Measurements from ENCODE around the gene WDFY4. TPM values are rescaled to one million over a fixed set of nuclear protein-coding genes. Genes with fewer than 3 reads are reported as not detected.

Gene WDFY4
- total RNA-seq, 4 donors from 2014 or later = 0.61 to 3.8 (median 0.88) TPM

- no peaks in the 10 kb centered on the region for H3K9me3 ChIP-seq
- no peak overlapping the region for H3K27ac ChIP-seq
- intact Hi-C loops (cut with DNase I) = no loop called here
- TF ChIP-seq POLR2A (IDR thresholded peaks at IDR 0.05) = no peak
- TF ChIP-seq, protein P1, sequence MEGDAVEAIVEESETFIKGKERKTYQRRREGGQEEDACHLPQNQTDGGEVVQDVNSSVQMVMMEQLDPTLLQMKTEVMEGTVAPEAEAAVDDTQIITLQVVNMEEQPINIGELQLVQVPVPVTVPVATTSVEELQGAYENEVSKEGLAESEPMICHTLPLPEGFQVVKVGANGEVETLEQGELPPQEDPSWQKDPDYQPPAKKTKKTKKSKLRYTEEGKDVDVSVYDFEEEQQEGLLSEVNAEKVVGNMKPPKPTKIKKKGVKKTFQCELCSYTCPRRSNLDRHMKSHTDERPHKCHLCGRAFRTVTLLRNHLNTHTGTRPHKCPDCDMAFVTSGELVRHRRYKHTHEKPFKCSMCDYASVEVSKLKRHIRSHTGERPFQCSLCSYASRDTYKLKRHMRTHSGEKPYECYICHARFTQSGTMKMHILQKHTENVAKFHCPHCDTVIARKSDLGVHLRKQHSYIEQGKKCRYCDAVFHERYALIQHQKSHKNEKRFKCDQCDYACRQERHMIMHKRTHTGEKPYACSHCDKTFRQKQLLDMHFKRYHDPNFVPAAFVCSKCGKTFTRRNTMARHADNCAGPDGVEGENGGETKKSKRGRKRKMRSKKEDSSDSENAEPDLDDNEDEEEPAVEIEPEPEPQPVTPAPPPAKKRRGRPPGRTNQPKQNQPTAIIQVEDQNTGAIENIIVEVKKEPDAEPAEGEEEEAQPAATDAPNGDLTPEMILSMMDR (IDR thresholded peaks at IDR 0.05) = no peak
- 78 to 80% methylated on average over 10 of the region's 10 CpGs for WGBS, 2 donors
- DNase-seq = no peak
- H3K36me3 ChIP-seq = no peaks in the 10 kb centered on the region
- H3K27me3 ChIP-seq = no peaks in the 10 kb centered on the region
- no peaks in the 10 kb centered on the region for H3K4me1 ChIP-seq
- no peak overlapping the region for H3K4me3 ChIP-seq
These were observed 87.4 kb downstream of the WDFY4 start for GRCh38 chr10:48772059-48772458.

- Histone ChIP-seq H3K27me3 (no peaks in the 10 kb centered on the region), H3K36me3 (no peaks in the 10 kb centered on the region), H3K4me3 (no peak overlapping the region), H3K9me3 (no peaks in the 10 kb centered on the region), H3K27ac (no peak overlapping the region), H3K4me1 (no peaks in the 10 kb centered on the region)
- TF ChIP-seq, protein P1 (IDR thresholded peaks at IDR 0.05) = no peak
- no peak for TF ChIP-seq POLR2A (IDR thresholded peaks at IDR 0.05)
- no peak for DNase-seq
- WGBS, 2 donors = 55 to 75% methylated on average over 2 of the region's 4 CpGs
- intact Hi-C loops (cut with DNase I) = no loop called here
These were observed 88.9 kb downstream of the WDFY4 start for GRCh38 chr10:48773580-48773979.

DNA sequence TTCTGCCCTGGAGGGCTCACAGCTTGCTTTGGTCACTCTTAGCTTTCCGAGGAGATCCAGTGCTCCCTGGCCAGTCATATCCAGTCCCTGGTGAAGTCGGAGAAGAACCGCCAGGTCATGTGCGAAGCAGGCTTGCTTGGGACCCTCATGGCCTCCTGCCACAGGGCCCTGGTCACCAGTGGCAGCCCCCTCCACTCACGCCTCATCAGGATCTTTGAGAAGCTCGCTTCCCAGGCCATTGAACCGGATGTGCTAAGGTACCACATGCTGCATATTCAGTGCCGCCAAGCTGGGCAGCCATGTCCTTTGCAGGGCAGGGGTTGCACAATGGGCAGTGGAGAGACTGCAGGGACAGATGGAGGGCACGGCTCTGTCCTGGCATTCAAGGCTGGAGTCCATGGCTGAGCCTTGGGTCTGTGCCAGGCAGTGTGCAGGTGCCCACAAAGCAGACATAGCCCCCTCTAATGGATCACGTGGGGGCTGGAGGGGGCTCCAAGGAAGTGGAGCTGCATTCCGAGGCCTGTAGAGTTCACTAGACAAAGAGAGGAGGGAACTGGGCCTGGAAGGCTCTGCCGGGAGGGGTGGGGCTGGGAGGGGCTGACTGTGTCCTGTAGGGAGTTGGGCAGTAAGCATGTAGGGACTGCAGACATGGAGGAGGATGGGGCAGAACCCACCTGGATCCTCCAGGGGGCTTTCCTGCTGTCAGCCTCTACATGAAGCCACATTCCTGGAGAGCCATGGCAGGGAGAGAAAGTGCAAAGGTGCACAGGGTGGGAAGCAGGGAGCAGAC lies 89.9 kb downstream of the WDFY4 start:
- no peaks in the 10 kb centered on the region for H3K36me3 ChIP-seq
- no peaks in the 10 kb centered on the region for H3K9me3 ChIP-seq
- 77 to 82% methylated on average over 5 to 6 of the region's 12 CpGs for WGBS, 2 donors
- DNase-seq = no peak
- TF ChIP-seq POLR2A (IDR thresholded peaks at IDR 0.05) = no peak
- TF ChIP-seq, protein P1 (IDR thresholded peaks at IDR 0.05) = no peak
- no peaks in the 10 kb centered on the region for H3K4me1 ChIP-seq
- intact Hi-C loops (cut with DNase I) = no loop called here
- H3K4me3 ChIP-seq = no peak overlapping the region
- H3K27ac ChIP-seq = no peak overlapping the region
- H3K27me3 ChIP-seq = no peaks in the 10 kb centered on the region

- intact Hi-C loops (cut with DNase I) = no loop called here
- 89 to 98% methylated on average over 4 of the region's 4 CpGs for WGBS, 2 donors
- H3K4me3 ChIP-seq = no peak overlapping the region
- no peaks in the 10 kb centered on the region for H3K27me3 ChIP-seq
- no peak overlapping the region for H3K27ac ChIP-seq
- DNase-seq = no peak
- H3K36me3 ChIP-seq = no peaks in the 10 kb centered on the region
- no peaks in the 10 kb centered on the region for H3K4me1 ChIP-seq
- TF ChIP-seq, protein P1 (IDR thresholded peaks at IDR 0.05) = no peak
- no peak for TF ChIP-seq POLR2A (IDR thresholded peaks at IDR 0.05)
- H3K9me3 ChIP-seq = no peaks in the 10 kb centered on the region
These were observed 90.5 kb downstream of the WDFY4 start for GRCh38 chr10:48775206-48775517.

- Histone ChIP-seq H3K9me3 (no peaks in the 10 kb centered on the region), H3K27ac (no peak overlapping the region), H3K27me3 (no peaks in the 10 kb centered on the region), H3K4me3 (no peak overlapping the region), H3K4me1 (no peaks in the 10 kb centered on the region), H3K36me3 (no peaks in the 10 kb centered on the region)
- intact Hi-C loops (cut with DNase I) = no loop called here
- TF ChIP-seq POLR2A (IDR thresholded peaks at IDR 0.05) = no peak
- TF ChIP-seq, protein P1 (IDR thresholded peaks at IDR 0.05) = no peak
- no peak for DNase-seq
- WGBS, 2 donors = 81 to 83% methylated on average over 5 of the region's 5 CpGs
These were observed 91.4 kb downstream of the WDFY4 start for GRCh38 chr10:48776005-48776522.
